Ovary (tissue), 3 donors: ENCODE data around the gene ANKK1.

ENCODE experiments used
- CTCF ChIP-seq, 3 donors: fragments of 450-650 bp in 2 of 3; fragments of 200-600 bp in 1 of 3; IDR thresholded peaks; one replicate each; pipeline versions ENCODE4 v1.5.1 to v1.8.0; 2016 to 2022; ENCODE audit warnings: antibody characterized with exemption in 3 of 3, mild to moderate bottlenecking in 1 of 3
- POLR2A ChIP-seq: fragments of 450-650 bp; IDR thresholded peaks from one replicate; pipeline ENCODE4 v1.6.1; 2017; ENCODE audit warnings: antibody characterized with exemption, mild to moderate bottlenecking, moderate library complexity
- donor health status: DM: no; HTN: no; CAD: no.

GRCh38 chr11:113372309-113372708 lies 15.3 kb upstream of the ANKK1 start:
- TF ChIP-seq CTCF (IDR thresholded peaks at IDR 0.05) (no peak), POLR2A (no peak)
